COR-L47 (cell line): ENCODE results near the gene EIF1B.
"Not testable (repeated sequence)": the region's sequence is repeated elsewhere in the genome, so short reads cannot be mapped to it uniquely, and the experiment has no call there.

Source experiments
- DNase-seq: peaks from one replicate; lab custom pipeline; 2025; lab: John Stamatoyannopoulos, UW

The EIF1B gene

GRCh38 chr3:40309418-40309924 is at the start of gene EIF1B:
EIF1B (plus strand) TSS chr3:40309707; CDS start chr3:40309942, 235 bp downstream.
- peak; percentile 84 for DNase-seq

DNA sequence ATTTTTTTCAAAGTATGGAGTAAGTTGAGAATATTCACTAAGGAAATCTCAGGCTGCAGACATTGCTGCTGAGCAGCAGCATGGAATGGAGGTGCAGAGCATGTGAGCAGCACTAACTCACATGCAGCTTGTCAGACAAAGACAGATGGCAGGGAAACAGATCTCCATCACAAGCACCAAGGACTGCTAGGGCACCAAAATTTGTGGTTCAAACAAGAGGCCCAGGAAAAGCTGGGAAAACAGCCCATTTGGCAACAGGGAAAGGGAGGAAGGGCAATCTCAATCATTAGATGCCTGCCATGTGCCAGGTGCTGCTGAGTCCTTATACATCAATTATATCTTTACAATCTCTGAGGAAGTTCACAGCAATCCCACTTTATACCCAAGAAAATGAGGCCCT is 47.2 kb upstream of the EIF1B start:
- DNase-seq: no peak

- DNase-seq: no peak
Observed at GRCh38 chr3:40264451-40264850, 45.1 kb upstream of the EIF1B start.

DNA sequence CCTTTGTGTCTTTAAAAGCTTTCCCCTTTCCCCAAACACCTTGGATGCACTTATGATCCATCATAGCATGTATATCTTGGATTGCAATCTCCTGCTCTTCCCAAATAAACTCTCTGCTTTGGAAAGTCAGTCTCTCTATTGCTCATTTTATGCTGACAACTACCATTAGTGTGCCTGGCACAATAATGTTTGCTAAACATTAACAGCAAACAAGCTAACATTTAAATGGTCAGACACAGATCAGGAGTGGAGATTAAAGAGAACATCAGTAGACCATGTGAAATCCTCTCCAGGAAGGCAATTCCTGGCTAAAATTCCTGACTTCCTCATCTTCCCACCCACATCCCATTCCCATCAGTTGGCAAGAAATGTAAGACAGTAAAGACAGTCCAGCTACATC is 44.3 kb upstream of the EIF1B start:
- DNase-seq: no peak

GRCh38 chr3:40267937-40268724 is 41.4 kb upstream of the EIF1B start:
- no peak for DNase-seq

- DNase-seq: no peak
Observed at GRCh38 chr3:40268802-40269524, 40.5 kb upstream of the EIF1B start.

DNA sequence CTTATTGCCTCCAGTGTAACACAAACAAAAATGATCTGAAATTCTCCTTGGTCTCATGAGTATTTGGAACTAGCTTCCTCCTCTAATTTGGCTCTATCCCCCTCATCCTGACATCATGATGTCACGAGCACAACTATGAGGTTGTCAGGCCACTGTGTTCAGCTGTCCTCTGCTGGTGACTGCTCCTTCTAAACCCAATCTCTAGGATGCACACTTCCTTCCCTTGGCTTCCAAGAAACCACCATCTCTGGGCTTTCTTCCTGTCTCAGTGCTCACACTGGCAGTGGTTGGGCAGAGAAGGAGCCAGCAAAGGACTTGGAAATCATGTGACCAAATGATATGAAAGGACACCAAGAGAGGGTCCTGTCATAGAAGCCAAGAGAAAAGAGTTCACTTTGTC is 30.7 kb upstream of the EIF1B start:
- DNase-seq: no peak

DNA sequence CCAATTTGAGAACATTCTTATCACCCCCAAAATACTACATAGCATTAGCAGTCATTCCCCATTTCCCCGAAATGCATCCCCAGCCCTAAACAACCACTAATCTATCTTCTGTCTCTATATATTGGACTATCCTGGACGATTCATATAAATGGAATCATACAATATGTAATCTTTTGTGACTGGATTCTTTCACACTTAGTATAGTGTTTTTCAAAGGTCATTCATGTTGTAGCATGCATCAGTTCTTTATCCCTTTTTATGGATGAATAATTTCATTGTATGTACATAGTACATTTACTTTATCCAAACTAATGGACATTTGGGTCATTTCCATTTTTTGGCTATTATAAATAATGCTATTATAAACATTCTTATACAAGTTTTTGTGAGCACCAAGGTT is 27.5 kb upstream of the EIF1B start:
- no peak for DNase-seq

DNA sequence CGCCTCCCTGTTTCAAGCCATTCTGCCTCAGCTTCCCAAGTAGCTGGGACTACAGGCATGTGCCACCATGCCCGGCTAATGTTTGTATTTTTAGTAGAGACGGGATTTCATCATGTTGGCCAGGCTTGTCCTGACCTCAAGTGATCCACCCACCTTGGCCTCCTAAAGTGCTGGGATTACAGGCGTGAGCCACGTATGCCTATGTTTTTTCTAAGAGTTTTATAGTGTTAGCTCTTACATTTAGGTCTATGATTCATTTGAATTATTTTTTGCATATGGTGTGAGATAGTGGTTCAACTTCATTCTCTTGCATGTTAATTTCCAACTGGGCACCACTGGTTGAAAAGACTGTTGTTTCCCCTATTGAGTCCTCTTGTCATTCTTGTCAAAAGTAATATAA is 26.4 kb upstream of the EIF1B start:
- not testable (repeated sequence) for DNase-seq

- no peak for DNase-seq
Observed at GRCh38 chr3:40287248-40287647, 22.3 kb upstream of the EIF1B start.

DNA sequence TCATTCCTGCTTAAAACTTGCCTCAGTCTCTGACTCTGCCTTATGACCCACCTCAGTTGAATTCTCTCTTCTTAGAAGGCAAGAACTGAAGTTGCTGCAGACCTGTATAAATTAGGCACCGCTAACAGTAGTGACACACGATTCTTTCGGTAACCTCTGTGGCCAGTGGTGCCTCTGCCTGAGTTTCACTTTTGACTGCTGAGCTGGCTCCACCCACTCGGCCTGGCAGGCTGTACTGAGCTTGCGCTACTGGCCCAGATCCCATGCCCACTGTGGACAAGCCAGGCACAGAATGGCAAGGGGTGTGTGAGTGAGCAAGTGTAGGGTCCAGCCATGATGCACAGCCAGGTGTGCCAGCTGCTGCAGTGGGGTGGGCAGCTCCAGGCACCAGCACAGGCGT is 19.1 kb upstream of the EIF1B start:
- no peak for DNase-seq

- no peak for DNase-seq
Observed at GRCh38 chr3:40291471-40291870, 18.0 kb upstream of the EIF1B start.

GRCh38 chr3:40292637-40293349 is 16.7 kb upstream of the EIF1B start:
- no peak for DNase-seq

- DNase-seq: no peak
Observed at GRCh38 chr3:40294434-40294833, 15.1 kb upstream of the EIF1B start.

- no peak for DNase-seq
Observed at GRCh38 chr3:40298075-40298474, 11.4 kb upstream of the EIF1B start.

- no peak for DNase-seq
Observed at GRCh38 chr3:40299130-40299720, 10.3 kb upstream of the EIF1B start.

DNA sequence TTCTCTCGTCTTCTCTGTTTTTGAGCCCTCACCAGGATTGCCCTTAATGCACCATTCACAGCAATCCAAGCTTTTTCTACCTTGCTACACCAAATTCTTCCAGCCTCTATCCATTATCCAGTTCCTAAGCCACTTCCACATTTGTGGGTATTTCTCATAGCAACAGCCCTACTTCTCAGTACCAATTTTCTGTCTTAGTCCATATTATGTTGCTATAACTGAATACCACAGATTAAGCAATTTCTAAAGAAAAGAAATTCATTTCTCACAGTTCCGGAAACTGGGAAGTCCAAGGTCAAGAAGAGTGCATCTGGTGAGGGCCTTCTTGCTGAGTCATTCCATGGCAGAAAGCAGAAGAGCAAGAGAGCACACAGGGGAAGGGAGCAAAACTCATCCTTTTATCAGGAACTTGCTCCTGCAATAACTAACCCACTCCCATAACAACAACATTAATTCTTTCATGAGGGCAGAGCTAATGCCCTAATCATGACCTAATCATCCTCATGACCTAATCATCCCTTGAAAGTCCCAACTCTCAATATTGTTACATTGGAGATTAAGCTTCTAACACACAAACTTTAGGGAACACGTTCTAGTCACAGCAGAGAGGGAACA is 9.7 kb upstream of the EIF1B start:
- no peak for DNase-seq

DNA sequence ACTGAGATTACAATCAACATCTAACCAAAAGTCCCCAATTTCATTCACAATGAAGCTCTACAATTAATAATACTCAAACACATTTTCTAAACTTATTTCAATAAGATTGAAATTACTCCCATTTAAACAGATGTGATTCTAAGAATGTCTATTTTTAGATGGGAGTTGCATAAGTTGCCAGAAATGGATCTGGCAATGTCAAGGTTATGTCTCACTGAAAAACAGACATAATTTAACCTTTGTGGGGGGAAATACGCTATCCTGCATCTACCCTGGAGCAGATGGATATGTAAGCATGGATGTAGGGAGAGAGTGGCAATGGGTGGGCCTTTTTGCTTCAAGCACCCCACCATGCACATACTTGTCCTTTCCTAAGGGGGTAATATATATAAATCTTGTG is 6.7 kb upstream of the EIF1B start:
- DNase-seq: no peak

DNA sequence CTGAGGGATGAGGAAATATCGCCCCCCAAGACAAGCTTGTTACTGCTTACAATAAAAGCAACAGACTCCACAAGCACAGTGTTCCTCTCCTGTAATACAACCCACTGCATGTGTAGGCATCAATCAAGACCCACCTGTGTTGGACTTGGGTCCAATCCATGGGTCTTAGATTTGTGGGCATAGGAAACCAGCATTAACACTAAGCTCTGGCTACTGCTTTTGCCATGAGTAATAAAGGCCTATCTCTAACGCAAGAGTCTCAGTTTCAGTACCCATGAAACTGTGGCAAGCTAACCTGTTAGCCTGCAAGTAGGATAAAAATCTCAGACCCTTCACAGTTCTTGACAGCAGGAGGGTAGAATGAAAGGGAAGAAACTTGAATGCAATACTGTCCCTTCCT is 5.2 kb upstream of the EIF1B start:
- DNase-seq: no peak

GRCh38 chr3:40306336-40306735 is 3.2 kb upstream of the EIF1B start:
- DNase-seq: no peak

- no peak for DNase-seq
Observed at GRCh38 chr3:40307176-40307575, 2.3 kb upstream of the EIF1B start.
